Loucy (cell line): ENCODE data around the gene ZFYVE28.

Experiments
- H2AFZ ChIP-seq: fragments of 200-600 bp; sonication (generic); 2 replicates; pipeline ENCODE4 v1.6.0; 2016; ENCODE audit warnings: antibody characterized with exemption, mild to moderate bottlenecking, low read length, moderate library complexity
- H3F3A ChIP-seq: fragments of 200-600 bp; 2 replicates; pipeline ENCODE4 v1.6.0; 2016; ENCODE audit warnings: antibody characterized with exemption, low read depth, mild to moderate bottlenecking
- H3K27me3 ChIP-seq: fragments of 200-600 bp; sonication (generic); 2 replicates; pipeline ENCODE4 v1.6.1; 2014; ENCODE audit warnings: low read length, mild to moderate bottlenecking; ENCODE audit not compliant: insufficient read depth, poor library complexity, severe bottlenecking
- H3K36me3 ChIP-seq: fragments of 200-600 bp; sonication (generic); 2 replicates; pipeline ENCODE4 v1.6.1; 2016; ENCODE audit warnings: low read length; ENCODE audit not compliant: insufficient read depth
- H3K4me1 ChIP-seq: fragments of 200-600 bp; sonication (generic); 2 replicates; pipeline ENCODE4 v1.5.1; 2014; ENCODE audit warnings: low read length, mild to moderate bottlenecking; ENCODE audit not compliant: insufficient read depth, poor library complexity, severe bottlenecking
- H3K4me2 ChIP-seq: fragments of 200-600 bp; sonication (generic); 2 replicates; pipeline ENCODE4 v1.6.0; 2014; ENCODE audit warnings: antibody characterized with exemption, low read length, low read depth, mild to moderate bottlenecking; ENCODE audit not compliant: poor library complexity, severe bottlenecking
- H3K4me3 ChIP-seq: fragments of 200-600 bp; sonication (generic); 2 replicates; pipeline ENCODE4 v1.5.1; 2014; ENCODE audit warnings: low read length, mild to moderate bottlenecking, mixed read lengths; ENCODE audit not compliant: poor library complexity, severe bottlenecking
- H3K79me2 ChIP-seq: fragments of 200-600 bp; sonication (generic); 2 replicates; pipeline ENCODE4 v1.6.1; 2014; ENCODE audit warnings: low read length; ENCODE audit not compliant: insufficient read depth
- H3K9ac ChIP-seq: fragments of 200-600 bp; sonication (generic); 2 replicates; pipeline ENCODE4 v1.6.0; 2014; ENCODE audit warnings: mild to moderate bottlenecking, low read depth, low read length, moderate library complexity; ENCODE audit not compliant: poor library complexity, severe bottlenecking
- H3K9me2 ChIP-seq: fragments of 200-600 bp; sonication (generic); replicated peaks from 2 replicates; pipeline ENCODE4 v1.6.1; 2016; ENCODE audit warnings: low read depth, low read length, mixed read lengths
- H3K9me3 ChIP-seq: fragments of 200-600 bp; sonication (generic); 2 replicates; pipeline ENCODE4 v1.6.1; 2014; ENCODE audit warnings: mild to moderate bottlenecking, antibody characterized with exemption, low read length, low read depth; ENCODE audit not compliant: insufficient read depth
- H4K20me1 ChIP-seq: fragments of 200-600 bp; sonication (generic); 2 replicates; pipeline ENCODE4 v1.6.0; 2014; ENCODE audit warnings: antibody characterized with exemption, low read length, mild to moderate bottlenecking; ENCODE audit not compliant: insufficient read depth, poor library complexity, severe bottlenecking
- CTCF ChIP-seq: fragments of 200-600 bp; sonication (generic); conservative IDR thresholded peaks from 2 replicates; pipeline ENCODE4 v1.5.1; 2014; ENCODE audit warnings: mild to moderate bottlenecking, antibody characterized with exemption, low read length
- EZH2phosphoT487 ChIP-seq: fragments of 200-600 bp; IDR thresholded peaks from 2 replicates; pipeline ENCODE4 v1.6.1; 2018; ENCODE audit warnings: antibody characterized with exemption, mild to moderate bottlenecking, moderate library complexity, borderline replicate concordance

The ZFYVE28 gene

GRCh38 chr4:2459589-2460349 is 41.3 kb upstream of the ZFYVE28 start:
- Histone ChIP-seq H3K4me1 (no peaks in the 10 kb centered on the region), H4K20me1 (no peaks in the 10 kb centered on the region), H3K9ac (no peak overlapping the region), H3K36me3 (no peaks in the 10 kb centered on the region), H3K4me2 (no peak overlapping the region), H3K79me2 (no peaks in the 10 kb centered on the region), H2AFZ (no peak overlapping the region), H3F3A (no peaks in the 10 kb centered on the region), H3K4me3 (no peak overlapping the region), H3K9me3 (no peaks in the 10 kb centered on the region), H3K9me2 (no peaks in the 10 kb centered on the region), H3K27me3 (peaks cover 6% of the 10 kb centered on the region)
- TF ChIP-seq CTCF: no peak
- TF ChIP-seq EZH2phosphoT487: no peak

- TF ChIP-seq CTCF: no peak
- no peak for TF ChIP-seq EZH2phosphoT487
- no peak overlapping the region for H3K4me3 ChIP-seq
- no peak overlapping the region for H2AFZ ChIP-seq
Observed at GRCh38 chr4:2458546-2459491, 40.4 kb upstream of the ZFYVE28 start.

GRCh38 chr4:2457481-2458295 is 39.2 kb upstream of the ZFYVE28 start:
- H3F3A ChIP-seq: no peaks in the 10 kb centered on the region
- H3K36me3 ChIP-seq: no peaks in the 10 kb centered on the region
- H3K4me3 ChIP-seq: no peak overlapping the region
- no peaks in the 10 kb centered on the region for H3K79me2 ChIP-seq
- TF ChIP-seq CTCF: no peak
- no peak for TF ChIP-seq EZH2phosphoT487
- H3K27me3 ChIP-seq: peaks cover 6% of the 10 kb centered on the region
- H2AFZ ChIP-seq: no peak overlapping the region
- H3K9ac ChIP-seq: no peak overlapping the region
- no peaks in the 10 kb centered on the region for H3K9me3 ChIP-seq
- no peaks in the 10 kb centered on the region for H3K4me1 ChIP-seq
- no peak overlapping the region for H3K4me2 ChIP-seq
- no peaks in the 10 kb centered on the region for H4K20me1 ChIP-seq
- no peaks in the 10 kb centered on the region for H3K9me2 ChIP-seq

More at GRCh38 chr4:2458546-2459491, 40.4 kb upstream of the ZFYVE28 start:
- Histone ChIP-seq H3K4me1 (no peaks in the 10 kb centered on the region), H3K9ac (no peak overlapping the region), H3F3A (no peaks in the 10 kb centered on the region), H3K4me2 (no peak overlapping the region), H4K20me1 (no peaks in the 10 kb centered on the region), H3K27me3 (peaks cover 6% of the 10 kb centered on the region), H3K9me2 (no peaks in the 10 kb centered on the region), H3K9me3 (no peaks in the 10 kb centered on the region), H3K79me2 (no peaks in the 10 kb centered on the region), H3K36me3 (no peaks in the 10 kb centered on the region)
